ENCODE results near the gene ADGRD2.

GRCh38 chr9:124498040-124498439 is 47.8 kb downstream of the ADGRD2 start:
- no peak for TF ChIP-seq POLR2A (IDR thresholded peaks at IDR 0.05)
- TF ChIP-seq, protein P1, sequence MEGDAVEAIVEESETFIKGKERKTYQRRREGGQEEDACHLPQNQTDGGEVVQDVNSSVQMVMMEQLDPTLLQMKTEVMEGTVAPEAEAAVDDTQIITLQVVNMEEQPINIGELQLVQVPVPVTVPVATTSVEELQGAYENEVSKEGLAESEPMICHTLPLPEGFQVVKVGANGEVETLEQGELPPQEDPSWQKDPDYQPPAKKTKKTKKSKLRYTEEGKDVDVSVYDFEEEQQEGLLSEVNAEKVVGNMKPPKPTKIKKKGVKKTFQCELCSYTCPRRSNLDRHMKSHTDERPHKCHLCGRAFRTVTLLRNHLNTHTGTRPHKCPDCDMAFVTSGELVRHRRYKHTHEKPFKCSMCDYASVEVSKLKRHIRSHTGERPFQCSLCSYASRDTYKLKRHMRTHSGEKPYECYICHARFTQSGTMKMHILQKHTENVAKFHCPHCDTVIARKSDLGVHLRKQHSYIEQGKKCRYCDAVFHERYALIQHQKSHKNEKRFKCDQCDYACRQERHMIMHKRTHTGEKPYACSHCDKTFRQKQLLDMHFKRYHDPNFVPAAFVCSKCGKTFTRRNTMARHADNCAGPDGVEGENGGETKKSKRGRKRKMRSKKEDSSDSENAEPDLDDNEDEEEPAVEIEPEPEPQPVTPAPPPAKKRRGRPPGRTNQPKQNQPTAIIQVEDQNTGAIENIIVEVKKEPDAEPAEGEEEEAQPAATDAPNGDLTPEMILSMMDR (IDR thresholded peaks at IDR 0.05) = no peak

All from breast epithelium (tissue), 3 donors.